GM10266 (cell line): Measurements from ENCODE around the gene SACM1L.

Source experiments
- DNase-seq: peaks from one replicate; pipeline ENCODE4 v3.0.0; 2012; ENCODE audit errors: extremely low spot score
- CTCF ChIP-seq: IDR thresholded peaks from 2 replicates; pipeline ENCODE4 v1.5.1; 2012; ENCODE audit warnings: mild to moderate bottlenecking, low read depth; ENCODE audit not compliant: control insufficient read depth, insufficient read depth; ENCODE audit errors: missing control alignments

The SACM1L gene

GRCh38 chr3:45772341-45773035 is 83.3 kb downstream of the SACM1L start:
- DNase-seq, result no peak
- TF ChIP-seq CTCF, result no peak

- no peak for TF ChIP-seq CTCF
- no peak for DNase-seq
These were observed 83.9 kb downstream of the SACM1L start for GRCh38 chr3:45773072-45773471.

GRCh38 chr3:45773714-45774449 is 84.7 kb downstream of the SACM1L start:
- no peak for TF ChIP-seq CTCF
- no peak for DNase-seq

GRCh38 chr3:45774581-45775521 is 85.7 kb downstream of the SACM1L start:
- TF ChIP-seq CTCF, result no peak
- no peak for DNase-seq

GRCh38 chr3:45775571-45776300 is 86.5 kb downstream of the SACM1L start:
- no peak for TF ChIP-seq CTCF
- no peak for DNase-seq

- no peak for TF ChIP-seq CTCF
- DNase-seq, result no peak
These were observed 87.1 kb downstream of the SACM1L start for GRCh38 chr3:45776301-45776595.
